GM12878 (cell line): Measurements from ENCODE around the gene TRAF3. TPM values are rescaled to one million over a fixed set of nuclear protein-coding genes. Genes with fewer than 3 reads are reported as not detected.

Experiments
- ATAC-seq: fragments of 200-7000 bp; cut with Tn5 transposase; 3 replicates; pipeline ENCODE4 v1.9.1; 2020; ENCODE audit warnings: mild to moderate bottlenecking, moderate library complexity
- BruUV-seq: library from RNA; stranded (reverse); fragments of 400-500 nt; replicated peaks from 2 replicates; lab custom pipeline; 2021; lab: Mats Ljungman, UMichigan
- CTCF ChIA-PET: fragments of 300-600 bp; sonication (Branson Sonifier 250); formaldehyde crosslinking; extraction: SDS; loops from one replicate; lab custom pipeline; 2021; ENCODE audit warnings: inconsistent platforms; lab: Yijun Ruan, JAX
- POLR2A ChIA-PET: fragments of 350-600 bp; formaldehyde crosslinking; extraction: SDS; loops from one replicate; lab custom pipeline; 2021; ENCODE audit warnings: inconsistent platforms; lab: Charles Lee
- RAD21 ChIA-PET: fragments of 300-600 bp; sonication (Branson Sonifier 250); formaldehyde crosslinking; loops from one replicate; lab custom pipeline; 2023; ENCODE audit warnings: antibody characterized with exemption; ENCODE audit not compliant: unreplicated experiment; lab: Charles Lee
- SMC1A ChIA-PET: fragments of 300-600 bp; sonication (Branson Sonifier 250); formaldehyde crosslinking; loops from one replicate; lab custom pipeline; 2023; ENCODE audit not compliant: unreplicated experiment, uncharacterized antibody; lab: Charles Lee
- DNase-seq: peaks from one replicate; pipeline ENCODE4 v3.0.0-alpha.2; 2011; ENCODE audit warnings: low read depth, low spot score
- FAIRE-seq: peaks from 3 replicates; lab custom pipeline; 2011; peaks lifted over from hg19 to GRCh38; lab: Jason Lieb, UNC
- H2AFZ ChIP-seq: 2 replicates; pipeline ENCODE4 v1.6.0; 2011; ENCODE audit warnings: low read depth, low read length, control low read depth; ENCODE audit not compliant: control insufficient read depth
- H3K27ac ChIP-seq: 2 replicates; pipeline ENCODE4 v1.5.1; 2011; ENCODE audit warnings: control low read depth; ENCODE audit not compliant: control insufficient read depth, insufficient read depth
- H3K27me3 ChIP-seq, 2 experiments: replicated peaks in 1 of 2; 2 replicates each; pipeline versions ENCODE4 v1.6.0 to v1.6.1; 2011; ENCODE audit warnings: low read length in 1 of 2; ENCODE audit not compliant: control insufficient read depth in 2 of 2, insufficient read depth in 2 of 2
- H3K36me3 ChIP-seq, 2 experiments: 2 replicates each; pipeline ENCODE4 v1.5.1; 2011; ENCODE audit warnings: low read length in 1 of 2; ENCODE audit not compliant: control insufficient read depth in 2 of 2, insufficient read depth in 2 of 2
- H3K4me1 ChIP-seq: 2 replicates; pipeline ENCODE4 v1.6.1; 2011; ENCODE audit warnings: mild to moderate bottlenecking, low read length, moderate library complexity, mixed read lengths; ENCODE audit not compliant: control insufficient read depth, insufficient read depth
- H3K4me2 ChIP-seq: 2 replicates; pipeline ENCODE4 v1.6.0; 2011; ENCODE audit warnings: control low read depth; ENCODE audit not compliant: control insufficient read depth, insufficient read depth
- H3K4me3 ChIP-seq: fragments of 200-600 bp; sonication (generic); 2 replicates; pipeline ENCODE4 v1.5.1; 2016
- H3K79me2 ChIP-seq: 2 replicates; pipeline ENCODE4 v1.6.0; 2011; ENCODE audit warnings: low read length; ENCODE audit not compliant: control insufficient read depth, insufficient read depth
- H3K9ac ChIP-seq: 2 replicates; pipeline ENCODE4 v1.8.0; 2011; ENCODE audit warnings: low read length, control low read depth, mixed read lengths; ENCODE audit not compliant: control insufficient read depth, insufficient read depth
- H3K9me3 ChIP-seq: replicated peaks from 3 replicates; pipeline ENCODE4 v1.5.1; 2011; ENCODE audit warnings: mild to moderate bottlenecking, low read length; ENCODE audit not compliant: control insufficient read depth, insufficient read depth
- H4K20me1 ChIP-seq: 2 replicates; pipeline ENCODE4 v1.6.0; 2011; ENCODE audit not compliant: control insufficient read depth, insufficient read depth
- ATF2 ChIP-seq: IDR thresholded peaks from 2 replicates; pipeline ENCODE4 v1.6.1; 2012; ENCODE audit warnings: low read length, inconsistent platforms
- CHD1 ChIP-seq: IDR thresholded peaks from 2 replicates; pipeline ENCODE4 v1.6.1; 2012; ENCODE audit warnings: low read depth, low read length, improper control_type of control experiment
- DPF2 ChIP-seq: fragments of 450-650 bp; IDR thresholded peaks from 2 replicates; pipeline ENCODE4 v1.6.1; 2017; ENCODE audit warnings: mild to moderate bottlenecking
- ELK1 ChIP-seq: IDR thresholded peaks from 2 replicates; pipeline ENCODE4 v1.6.1; 2012; ENCODE audit warnings: low read depth, low read length, improper control_type of control experiment
- HDGF ChIP-seq: fragments of 450-650 bp; IDR thresholded peaks from 2 replicates; pipeline ENCODE4 v1.6.1; 2016; ENCODE audit warnings: antibody characterized with exemption
- IRF3 ChIP-seq: fragments of 450-650 bp; IDR thresholded peaks from 2 replicates; pipeline ENCODE4 v1.6.1; 2014; ENCODE audit warnings: mild to moderate bottlenecking
- LARP7 ChIP-seq: fragments of 450-650 bp; IDR thresholded peaks from 2 replicates; pipeline ENCODE4 v1.6.1; 2017; ENCODE audit warnings: mild to moderate bottlenecking
- MAX ChIP-seq: IDR thresholded peaks from 2 replicates; pipeline ENCODE4 v1.6.1; 2012; ENCODE audit warnings: low read depth, low read length, improper control_type of control experiment
- MTA3 ChIP-seq: IDR thresholded peaks from 2 replicates; pipeline ENCODE4 v1.6.1; 2012; ENCODE audit warnings: low read length, inconsistent platforms, borderline replicate concordance
- NKRF ChIP-seq: fragments of 450-650 bp; conservative IDR thresholded peaks from 2 replicates; pipeline ENCODE4 v1.6.1; 2017; ENCODE audit warnings: mild to moderate bottlenecking, moderate library complexity
- PAX5 ChIP-seq: IDR thresholded peaks from 2 replicates; pipeline ENCODE4 v1.6.1; 2011; ENCODE audit warnings: low read depth, low read length, borderline replicate concordance
- POLR2A ChIP-seq: IDR thresholded peaks from 2 replicates; pipeline ENCODE4 v1.6.1; 2011; ENCODE audit warnings: low read depth, mild to moderate bottlenecking, low read length
- STAT1 ChIP-seq: fragments of 450-650 bp; conservative IDR thresholded peaks from 2 replicates; pipeline ENCODE4 v1.6.1; 2014; ENCODE audit warnings: antibody characterized with exemption, mild to moderate bottlenecking
- ZBTB11 ChIP-seq: fragments of 450-650 bp; formaldehyde crosslinking; IDR thresholded peaks from 2 replicates; pipeline ENCODE4 v1.5.0; 2022; ENCODE audit warnings: mild to moderate bottlenecking, missing genetic modification characterization
- ZNF217 ChIP-seq: fragments of 450-650 bp; IDR thresholded peaks from 2 replicates; pipeline ENCODE4 v1.6.1; 2017; ENCODE audit warnings: antibody characterized with exemption, mild to moderate bottlenecking
- WGBS: methylation state at CpG from one replicate; pipeline ENCODE4 v1.1.6; 2016; ENCODE audit warnings: low lambda C conversion rate; ENCODE audit not compliant: insufficient replicate concordance, insufficient coverage; ENCODE audit errors: missing lambda C conversion rate; 5-methylcytosine and 5-hydroxymethylcytosine counted together
- in situ Hi-C: fragments of 300-500 bp; cut with MboI; formaldehyde crosslinking; loops from 9 replicates; pipeline ENCODE4 v1.14.3; 2018; ENCODE audit warnings: mixed read lengths
- intact Hi-C: fragments of 100-400 bp; cut with micrococcal nuclease; formaldehyde crosslinking; loops from one replicate; pipeline ENCODE4 v1.14.2; 2022; ENCODE audit not compliant: unreplicated experiment
- polyA plus RNA-seq, 11 experiments: library from polyadenylated mRNA; depleted of rRNA in 4 of 11; unstranded in 6 of 11; stranded (reverse) in 5 of 11; fragments of >200 nt; fragmentation: Nextera tagmentation in 4 of 11; fragmentation: Illumina TruSeq in 1 of 11; extraction: Ambion mirVana in 4 of 11; extraction: Trizol in 1 of 11; gene quantifications; 1 replicate in 1 of 11; 2 replicates in 10 of 11; pipeline versions ENCODE4 v1.2.1 to v1.2.3, GENCODE V29; 2011 to 2016; ENCODE audit warnings: inconsistent platforms in 2 of 11, missing spikeins in 2 of 11, low read depth in 1 of 11
- total RNA-seq, 4 experiments: library from RNA; depleted of rRNA in 3 of 4; stranded (reverse); fragments of >200 nt in 3 of 4; fragmentation: Illumina TruSeq in 1 of 4; extraction: Trizol in 1 of 4; gene quantifications; 2 replicates each; pipeline versions ENCODE4 v1.2.1 to v1.2.3, GENCODE V29; 2013 to 2021

TRAF3 gene
- total and polyA plus RNA-seq, 10 of the 15 experiments (the other 5 are each of a cell fraction or from before 2014, with no cell fraction given), result 3.0 to 70.1 (median 36.5) TPM

GRCh38 chr14:102901633-102902032 lies 124.4 kb downstream of the TRAF3 start:
- peak; percentile 85 for ATAC-seq
- H4K20me1 ChIP-seq, result no peaks in the 10 kb centered on the region
- WGBS, result 3% methylated on average over 4 of the region's 4 CpGs
- in situ Hi-C loops, result no loop called here
- H3K27me3 ChIP-seq, result no peaks in the 10 kb centered on the region
- peak; percentile 76 for DNase-seq
- BruUV-seq, result no TSS peak
- POLR2A ChIA-PET, result interaction anchor here (0.5 to 2.3 kb wide), 10 partner anchors 83 to 670 kb away, joined by 3 to 14 read pairs (median 5); partner anchors contain the start of gene EIF5
- H3K4me2 ChIP-seq, result peak overlapping the region; percentile 97
- peak overlapping the region; percentile 98 for H3K27ac ChIP-seq
- H3K4me3 ChIP-seq, result peak overlapping the region; percentile 43
- intact Hi-C loops, result loop anchor here (5.0 kb wide), 1 partner anchor 124 kb away; the partner anchor contains the start of gene TRAF3
- no peaks in the 10 kb centered on the region for H3K9me3 ChIP-seq
- H3K9ac ChIP-seq, result peak overlapping the region; percentile 78
- SMC1A ChIA-PET, result interaction anchor here (0.7 to 3.0 kb wide), 15 partner anchors 14 to 363 kb away, joined by 3 to 23 read pairs (median 4); no protein-coding TSS in a partner anchor
- H3K36me3 ChIP-seq, result peaks cover 28 to 32% of the 10 kb centered on the region in 2 experiments
- CTCF ChIA-PET, result interaction anchor here (0.9 to 3.6 kb wide), 9 partner anchors 14 to 207 kb away, joined by 3 to 25 read pairs (median 10); no protein-coding TSS in a partner anchor
- RAD21 ChIA-PET, result interaction anchor here (0.5 to 3.4 kb wide), 15 partner anchors 13 to 377 kb away, joined by 3 to 26 read pairs (median 4); no protein-coding TSS in a partner anchor
- peaks cover 34% of the 10 kb centered on the region for H3K79me2 ChIP-seq
- no peak overlapping the region; the same call in 1 of the 2 replicates for H2AFZ ChIP-seq
- H3K4me1 ChIP-seq, result peaks cover 59% of the 10 kb centered on the region
- FAIRE-seq, result peak; percentile 89
- TF ChIP-seq HDGF (no peak), POLR2A (peak; percentile 65), PAX5 (peak; percentile 70; the same call in 1 of the 2 replicates), ELK1 (no peak; the same call in 1 of the 2 replicates), ATF2 (peak; percentile 85), MAX (0 out of 2 replicates have a peak, but pooled peaks have one; percentile 47), CHD1 (no peak), MTA3 (peak; percentile 74), NKRF (peak; percentile 50), STAT1 (no peak; the same call in 1 of the 2 replicates), ZBTB11 (no peak), LARP7 (no peak), DPF2 (peak; percentile 86; the same call in 1 of the 2 replicates), ZNF217 (peak; percentile 56; the same call in 1 of the 2 replicates), IRF3 (no peak)
